ENCODE data around the gene CCNF.

DNA sequence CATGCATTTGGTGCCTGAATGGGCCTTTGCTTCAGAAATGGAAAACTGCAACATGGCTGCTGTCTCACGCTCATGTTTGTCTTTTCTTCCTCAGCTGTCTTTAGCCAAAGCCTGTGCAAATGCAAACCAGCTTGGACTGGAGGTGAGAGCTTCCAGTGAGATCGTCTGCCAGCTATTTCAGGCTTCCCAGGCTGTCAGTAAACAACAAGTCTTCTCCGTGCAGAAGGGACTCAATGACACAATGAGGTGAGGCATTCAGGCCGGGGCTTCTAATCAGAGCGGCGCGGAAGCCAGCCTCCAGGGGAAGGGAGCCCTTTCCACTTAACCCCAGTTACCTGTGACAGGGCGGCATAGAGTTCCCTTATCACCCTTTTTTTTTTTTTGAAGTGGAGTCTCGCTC, 14.3 kb downstream of the CCNF start:
- TF ChIP-seq, protein P1, sequence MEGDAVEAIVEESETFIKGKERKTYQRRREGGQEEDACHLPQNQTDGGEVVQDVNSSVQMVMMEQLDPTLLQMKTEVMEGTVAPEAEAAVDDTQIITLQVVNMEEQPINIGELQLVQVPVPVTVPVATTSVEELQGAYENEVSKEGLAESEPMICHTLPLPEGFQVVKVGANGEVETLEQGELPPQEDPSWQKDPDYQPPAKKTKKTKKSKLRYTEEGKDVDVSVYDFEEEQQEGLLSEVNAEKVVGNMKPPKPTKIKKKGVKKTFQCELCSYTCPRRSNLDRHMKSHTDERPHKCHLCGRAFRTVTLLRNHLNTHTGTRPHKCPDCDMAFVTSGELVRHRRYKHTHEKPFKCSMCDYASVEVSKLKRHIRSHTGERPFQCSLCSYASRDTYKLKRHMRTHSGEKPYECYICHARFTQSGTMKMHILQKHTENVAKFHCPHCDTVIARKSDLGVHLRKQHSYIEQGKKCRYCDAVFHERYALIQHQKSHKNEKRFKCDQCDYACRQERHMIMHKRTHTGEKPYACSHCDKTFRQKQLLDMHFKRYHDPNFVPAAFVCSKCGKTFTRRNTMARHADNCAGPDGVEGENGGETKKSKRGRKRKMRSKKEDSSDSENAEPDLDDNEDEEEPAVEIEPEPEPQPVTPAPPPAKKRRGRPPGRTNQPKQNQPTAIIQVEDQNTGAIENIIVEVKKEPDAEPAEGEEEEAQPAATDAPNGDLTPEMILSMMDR (IDR thresholded peaks at IDR 0.05; ENCODE audit: borderline replicate concordance, extremely low read depth, low read length, poor library complexity, severe bottlenecking), result no peak
- no peak for TF ChIP-seq EZH2 (IDR thresholded peaks at IDR 0.05; ENCODE audit: borderline replicate concordance, low read depth, low read length, severe bottlenecking)

Measured in DND-41 (cell line).